Hepatocyte (in vitro differentiated cells): ENCODE results near the gene COPS3. TPM values are rescaled to one million over a fixed set of nuclear protein-coding genes. Genes with fewer than 3 reads are reported as not detected.

Experiments
- DNase-seq: peaks from one replicate; pipeline ENCODE4 v3.0.0-alpha.2; 2016; ENCODE audit warnings: low spot score
- H2AFZ ChIP-seq: fragments of 200-600 bp; sonication (generic); 2 replicates; pipeline ENCODE4 v1.6.0; 2016; ENCODE audit warnings: antibody characterized with exemption, mild to moderate bottlenecking
- H3K27ac ChIP-seq: fragments of 200-600 bp; sonication (generic); 2 replicates; pipeline ENCODE4 v1.5.1; 2016; ENCODE audit warnings: mild to moderate bottlenecking
- H3K27me3 ChIP-seq: fragments of 200-600 bp; sonication (generic); 2 replicates; pipeline ENCODE4 v1.6.1; 2016
- H3K36me3 ChIP-seq: fragments of 200-600 bp; sonication (generic); replicated peaks from 2 replicates; pipeline ENCODE4 v1.5.1; 2016; ENCODE audit warnings: low read depth; ENCODE audit not compliant: insufficient read depth
- H3K4me1 ChIP-seq: fragments of 200-600 bp; sonication (generic); 2 replicates; pipeline ENCODE4 v1.5.1; 2016; ENCODE audit warnings: mild to moderate bottlenecking, moderate library complexity; ENCODE audit not compliant: insufficient read depth
- H3K4me2 ChIP-seq: fragments of 200-600 bp; sonication (generic); 2 replicates; pipeline ENCODE4 v1.6.0; 2016
- H3K4me3 ChIP-seq: fragments of 200-600 bp; sonication (generic); 2 replicates; pipeline ENCODE4 v1.5.1; 2016; ENCODE audit warnings: mild to moderate bottlenecking
- H3K79me2 ChIP-seq: fragments of 200-600 bp; sonication (generic); 2 replicates; pipeline ENCODE4 v1.6.0; 2017; ENCODE audit warnings: mild to moderate bottlenecking
- H3K9me2 ChIP-seq: fragments of 200-600 bp; sonication (generic); replicated peaks from 2 replicates; pipeline ENCODE4 v1.6.0; 2017; ENCODE audit warnings: mild to moderate bottlenecking; ENCODE audit not compliant: insufficient read depth
- H3K9me3 ChIP-seq: fragments of 200-600 bp; sonication (generic); 2 replicates; pipeline ENCODE4 v1.5.1; 2016; ENCODE audit warnings: low read depth, mild to moderate bottlenecking
- H4K20me1 ChIP-seq: fragments of 200-600 bp; sonication (generic); 2 replicates; pipeline ENCODE4 v1.6.0; 2016; ENCODE audit warnings: mild to moderate bottlenecking; ENCODE audit not compliant: insufficient read depth, poor library complexity, severe bottlenecking
- EZH2 ChIP-seq: fragments of 200-600 bp; sonication (generic); IDR thresholded peaks from 2 replicates; pipeline ENCODE4 v1.6.1; 2016; ENCODE audit warnings: antibody characterized with exemption, mild to moderate bottlenecking, borderline replicate concordance
- EZH2phosphoT487 ChIP-seq: fragments of 200-600 bp; sonication (generic); IDR thresholded peaks from one replicate; pipeline ENCODE4 v1.6.1; 2018; ENCODE audit warnings: antibody characterized with exemption, mild to moderate bottlenecking, low read depth, moderate library complexity; ENCODE audit not compliant: unreplicated experiment, severe bottlenecking
- WGBS: methylation state at CpG from one replicate; pipeline ENCODE4 v1.1.6; 2016; ENCODE audit warnings: low lambda C conversion rate; ENCODE audit errors: missing lambda C conversion rate; 5-methylcytosine and 5-hydroxymethylcytosine counted together
- polyA plus RNA-seq: library from polyadenylated mRNA; unstranded; fragments of >200 nt; fragmentation: Nextera tagmentation; extraction: Ambion mirVana; gene quantifications from 2 replicates; pipeline ENCODE4 v1.2.1, GENCODE V29; 2016
- total RNA-seq: library from RNA; depleted of rRNA; stranded (reverse); fragments of >200 nt; gene quantifications from 2 replicates; pipeline ENCODE4 v1.2.3, GENCODE V29; 2014
- TF ChIP-seq, protein P1 (sequence below): fragments of 200-600 bp; sonication (generic); IDR thresholded peaks from 2 replicates; pipeline ENCODE4 v1.5.1; 2016; ENCODE audit warnings: antibody characterized with exemption, mild to moderate bottlenecking; ENCODE audit not compliant: poor library complexity

The COPS3 gene
- total and polyA plus RNA-seq, 2 experiments from 2014 or later, result 56.4 to 69.5 TPM

DNA sequence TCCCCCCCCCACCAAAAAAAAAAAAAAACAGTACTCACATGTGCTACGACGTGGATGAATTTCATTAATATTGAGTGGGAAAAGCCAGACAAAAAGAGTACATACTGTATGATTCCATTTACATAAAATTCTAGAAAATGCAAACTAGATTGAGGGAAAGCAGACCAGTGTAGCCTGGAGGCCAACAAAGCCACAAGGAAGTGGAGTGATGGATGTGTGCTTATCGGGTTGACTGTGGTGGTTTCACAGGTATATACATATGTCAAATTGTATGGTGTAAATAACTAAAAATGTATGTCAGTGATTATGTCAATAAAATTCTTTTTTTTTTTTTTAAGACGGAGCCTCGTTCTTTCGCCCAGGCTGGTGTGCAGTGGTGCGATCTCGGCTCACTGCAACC, 73.0 kb downstream of the COPS3 start:
- Histone ChIP-seq H3K36me3 (no peaks in the 10 kb centered on the region), H4K20me1 (no peaks in the 10 kb centered on the region), H3K4me1 (no peaks in the 10 kb centered on the region), H3K9me3 (no peaks in the 10 kb centered on the region), H3K27me3 (no peaks in the 10 kb centered on the region), H3K4me2 (no peak overlapping the region), H2AFZ (no peak overlapping the region), H3K4me3 (no peak overlapping the region), H3K79me2 (no peaks in the 10 kb centered on the region), H3K27ac (no peak overlapping the region), H3K9me2 (no peaks in the 10 kb centered on the region)
- no peak for DNase-seq
- 95% methylated on average over 8 of the region's 8 CpGs for WGBS
- TF ChIP-seq, protein P1, sequence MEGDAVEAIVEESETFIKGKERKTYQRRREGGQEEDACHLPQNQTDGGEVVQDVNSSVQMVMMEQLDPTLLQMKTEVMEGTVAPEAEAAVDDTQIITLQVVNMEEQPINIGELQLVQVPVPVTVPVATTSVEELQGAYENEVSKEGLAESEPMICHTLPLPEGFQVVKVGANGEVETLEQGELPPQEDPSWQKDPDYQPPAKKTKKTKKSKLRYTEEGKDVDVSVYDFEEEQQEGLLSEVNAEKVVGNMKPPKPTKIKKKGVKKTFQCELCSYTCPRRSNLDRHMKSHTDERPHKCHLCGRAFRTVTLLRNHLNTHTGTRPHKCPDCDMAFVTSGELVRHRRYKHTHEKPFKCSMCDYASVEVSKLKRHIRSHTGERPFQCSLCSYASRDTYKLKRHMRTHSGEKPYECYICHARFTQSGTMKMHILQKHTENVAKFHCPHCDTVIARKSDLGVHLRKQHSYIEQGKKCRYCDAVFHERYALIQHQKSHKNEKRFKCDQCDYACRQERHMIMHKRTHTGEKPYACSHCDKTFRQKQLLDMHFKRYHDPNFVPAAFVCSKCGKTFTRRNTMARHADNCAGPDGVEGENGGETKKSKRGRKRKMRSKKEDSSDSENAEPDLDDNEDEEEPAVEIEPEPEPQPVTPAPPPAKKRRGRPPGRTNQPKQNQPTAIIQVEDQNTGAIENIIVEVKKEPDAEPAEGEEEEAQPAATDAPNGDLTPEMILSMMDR, result no peak
- TF ChIP-seq EZH2 (no peak), EZH2phosphoT487 (no peak)

DNA sequence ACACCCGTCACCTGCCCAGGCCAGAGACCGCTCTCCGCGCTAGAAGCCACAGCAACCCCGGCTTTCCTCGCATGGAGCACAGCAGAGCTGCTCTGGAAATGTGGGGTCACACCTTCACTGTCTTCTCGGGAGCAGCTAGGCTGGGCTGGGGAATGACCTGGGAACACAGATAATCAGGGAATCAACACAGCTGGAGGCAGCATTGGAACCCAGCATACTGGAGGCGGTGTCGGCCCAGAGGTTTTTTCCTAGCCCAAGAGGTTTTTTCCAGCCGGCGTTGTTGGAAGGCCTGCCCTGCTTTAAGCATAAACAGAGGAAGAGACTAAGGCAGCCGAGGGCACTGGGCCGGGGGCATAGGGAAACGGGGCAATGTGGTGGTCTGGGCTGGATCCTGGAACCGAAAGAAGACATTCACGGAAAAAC, 74.1 kb downstream of the COPS3 start:
- H3K4me2 ChIP-seq, result no peak overlapping the region
- no peak for TF ChIP-seq EZH2phosphoT487
- TF ChIP-seq, protein P1, result no peak
- no peaks in the 10 kb centered on the region for H3K27me3 ChIP-seq
- H3K4me1 ChIP-seq, result no peaks in the 10 kb centered on the region
- DNase-seq, result no peak
- no peaks in the 10 kb centered on the region for H3K9me2 ChIP-seq
- H3K36me3 ChIP-seq, result no peaks in the 10 kb centered on the region
- H3K4me3 ChIP-seq, result no peak overlapping the region
- H2AFZ ChIP-seq, result no peak overlapping the region
- 92% methylated on average over 16 of the region's 16 CpGs for WGBS
- H3K27ac ChIP-seq, result no peak overlapping the region
- no peaks in the 10 kb centered on the region for H3K79me2 ChIP-seq
- no peaks in the 10 kb centered on the region for H3K9me3 ChIP-seq
- H4K20me1 ChIP-seq, result no peaks in the 10 kb centered on the region

- no peak within 1 kb of the TSS for H2AFZ ChIP-seq
- H3K79me2 ChIP-seq, result no peaks in the 10 kb centered on the region
- WGBS, result 98% methylated on average over 35 of the region's 78 CpGs
- DNase-seq, result no peak
- no peaks in the 10 kb centered on the region for H4K20me1 ChIP-seq
- no peak for TF ChIP-seq EZH2
- TF ChIP-seq, protein P1, result no peak
- TF ChIP-seq EZH2phosphoT487, result no peak
- no peak within 1 kb of the TSS for H3K4me3 ChIP-seq
- H3K4me2 ChIP-seq, result no peak within 1 kb of the TSS
- H3K27me3 ChIP-seq, result no peaks in the 10 kb centered on the region
- no peaks in the 10 kb centered on the region for H3K36me3 ChIP-seq
- H3K9me3 ChIP-seq, result no peaks in the 10 kb centered on the region
- no peaks in the 10 kb centered on the region for H3K9me2 ChIP-seq
- no peaks in the 10 kb centered on the region for H3K4me1 ChIP-seq
- H3K27ac ChIP-seq, result no peak within 1 kb of the TSS
These were observed 74.7 kb downstream of the COPS3 start, which contains the start of gene PLD6 for GRCh38 chr17:17206124-17206912. TSS of gene PLD6 (minus strand) at chr17:17206333. CDS start at chr17:17206286, 47 bp downstream.
